HG03196 (cell line): Measurements from ENCODE around the gene LAMTOR5.

ENCODE experiments used
- ATAC-seq: cut with Tn5 transposase; IDR thresholded peaks from one replicate; pipeline ENCODE4 v1.9.1; 2021; ENCODE audit not compliant: unreplicated experiment

LAMTOR5 gene

DNA sequence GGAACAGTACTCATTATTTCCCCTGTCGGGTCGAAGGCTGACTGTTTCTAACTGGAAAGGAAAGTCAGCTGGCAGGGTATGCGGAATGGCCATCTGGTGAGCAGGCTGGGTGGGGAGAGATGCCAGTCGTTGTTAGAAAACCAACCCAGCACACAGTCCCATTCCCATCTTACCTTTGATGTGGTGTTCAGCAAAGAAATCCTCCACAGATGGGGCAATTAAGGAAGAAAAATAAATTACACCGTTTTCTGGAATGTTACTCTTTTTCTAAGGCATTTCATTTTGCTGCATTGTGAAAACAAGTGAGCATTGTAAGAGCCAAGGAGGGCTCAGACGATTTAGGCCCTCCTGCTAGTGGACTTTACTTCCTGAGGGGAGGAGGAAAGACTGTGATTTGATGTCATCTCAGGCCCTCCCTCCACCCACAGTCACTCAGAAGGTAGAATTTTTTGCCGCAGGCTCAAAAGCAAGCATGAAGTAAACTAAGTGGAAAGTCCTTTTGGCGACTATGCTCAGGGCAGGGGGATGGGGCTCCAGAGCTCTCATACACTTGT, 16.7 kb downstream of the LAMTOR5 start, which contains the start of gene SLC16A4:
Gene SLC16A4 (minus strand): TSS at position 335 of the 554 bp plus-strand sequence. CDS start 1,703 bp downstream, outside the sequence.
- no peak for ATAC-seq

GRCh38 chr1:110390096-110390495, 17.4 kb downstream of the LAMTOR5 start:
- no peak for ATAC-seq

DNA sequence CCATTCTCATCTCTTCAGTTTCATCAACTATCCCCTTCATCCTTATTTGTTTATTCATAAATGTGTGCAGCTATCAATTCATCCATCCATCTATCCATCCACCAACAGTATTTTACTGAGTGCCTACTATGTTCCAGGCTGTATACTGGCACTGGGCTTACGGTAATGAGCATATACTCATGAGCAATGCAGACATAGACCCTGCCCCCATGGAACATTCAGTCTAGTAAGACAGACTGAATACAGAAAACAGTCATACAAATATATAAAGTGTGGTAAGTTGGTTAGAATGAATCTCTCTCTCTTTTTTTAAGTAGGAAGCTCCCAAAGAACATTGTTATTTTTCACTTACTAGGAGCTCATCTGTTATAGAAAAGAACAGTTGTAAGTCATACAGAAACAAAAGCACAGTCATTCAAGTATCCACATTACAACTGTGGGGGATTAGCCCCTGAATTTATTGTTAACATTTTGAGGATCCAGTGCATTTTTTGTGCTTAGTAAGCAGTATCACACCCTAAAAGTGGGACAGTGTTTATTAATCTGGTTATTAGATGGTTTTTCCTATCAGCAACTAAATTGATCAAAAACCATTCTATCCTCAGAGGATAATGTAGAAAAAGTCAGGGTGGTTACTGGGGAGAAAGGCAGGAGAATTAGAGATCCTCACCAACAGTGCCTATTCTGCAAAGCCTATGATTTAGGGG, 20.3 kb downstream of the LAMTOR5 start:
- ATAC-seq: no peak

- no peak for ATAC-seq
Observed at GRCh38 chr1:110385369-110385768, 22.1 kb downstream of the LAMTOR5 start.

DNA sequence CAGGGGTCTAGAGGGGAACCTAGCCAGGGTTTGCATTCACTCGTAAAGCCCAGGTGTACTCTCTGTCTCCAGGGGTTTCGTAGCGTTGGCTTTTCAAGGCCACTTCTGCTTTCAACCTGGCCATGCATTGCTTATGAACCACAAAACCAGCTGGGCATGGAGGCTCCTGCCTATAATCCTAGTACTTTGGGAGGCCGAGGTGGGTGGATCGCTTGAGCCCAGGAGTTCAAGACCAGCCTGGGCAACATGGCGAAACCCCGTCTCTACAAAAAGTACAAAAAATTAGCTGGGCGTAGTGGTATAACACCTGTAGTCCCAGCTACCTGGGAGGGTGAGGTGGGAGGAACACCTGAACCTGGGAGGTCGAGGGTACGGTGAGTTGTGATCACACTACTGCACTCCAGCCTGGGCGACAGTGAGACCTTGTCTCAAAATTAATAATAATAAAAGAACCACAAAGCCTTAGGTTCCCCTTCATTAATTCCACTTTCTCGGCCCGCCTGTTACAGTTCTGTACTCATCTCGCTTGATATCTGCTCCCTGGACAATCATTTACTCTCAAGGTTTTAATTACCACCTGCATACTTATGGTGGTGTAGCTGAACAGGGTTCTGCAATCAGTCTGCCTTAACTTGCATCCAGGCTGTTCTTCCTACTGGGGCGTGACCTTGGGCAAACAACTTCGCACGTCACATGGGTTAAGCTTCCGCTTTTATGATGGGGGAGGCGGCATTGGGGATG, 22.7 kb downstream of the LAMTOR5 start:
- ATAC-seq: peak; percentile 44

GRCh38 chr1:110383251-110383990, 24.1 kb downstream of the LAMTOR5 start:
- ATAC-seq: no peak

- no peak for ATAC-seq
Observed at GRCh38 chr1:110380672-110381283, 26.7 kb downstream of the LAMTOR5 start.

GRCh38 chr1:110375490-110375889, 32.0 kb downstream of the LAMTOR5 start:
- no peak for ATAC-seq

DNA sequence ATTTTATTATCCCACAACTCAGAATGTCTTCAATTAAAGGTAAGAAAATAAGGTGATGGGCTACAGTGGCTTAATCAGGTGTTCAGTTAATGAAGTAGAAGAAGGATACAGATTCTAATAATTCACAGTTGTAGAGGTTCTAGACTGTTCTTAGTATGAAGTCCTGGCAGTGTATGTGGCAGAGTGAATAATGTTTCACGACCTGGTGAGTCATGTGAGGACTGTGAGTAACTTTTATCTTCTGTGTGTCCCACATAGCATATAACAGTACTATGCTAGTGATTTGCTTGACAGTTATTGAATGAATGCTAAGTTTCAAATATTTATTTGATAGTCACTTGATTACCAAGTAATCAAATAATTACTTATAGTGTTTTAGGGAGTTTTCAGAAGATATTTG, 36.7 kb downstream of the LAMTOR5 start:
- no peak for ATAC-seq

- ATAC-seq: no peak
Observed at GRCh38 chr1:110364221-110364620, 43.3 kb downstream of the LAMTOR5 start.

DNA sequence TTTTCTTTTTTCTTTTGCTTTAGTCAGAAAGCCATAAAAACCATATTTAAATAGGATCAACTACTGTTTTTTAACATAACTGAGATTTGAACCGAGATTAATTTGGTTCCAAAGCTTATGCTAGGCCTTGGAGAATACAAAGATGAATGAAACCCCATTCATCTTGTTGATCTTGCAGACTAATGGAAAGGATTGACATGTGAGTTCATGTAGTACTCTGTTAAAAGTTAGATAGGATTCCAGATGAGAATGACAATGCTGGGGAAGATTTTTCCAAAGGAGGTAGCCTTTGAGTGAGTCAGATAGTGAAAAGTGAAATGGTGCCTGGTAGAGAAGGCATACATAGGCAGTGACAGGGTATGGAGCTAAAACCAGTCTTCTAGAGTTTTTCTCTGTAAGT, 45.6 kb downstream of the LAMTOR5 start:
- no peak for ATAC-seq

- ATAC-seq: no peak
Observed at GRCh38 chr1:110360431-110360830, 47.1 kb downstream of the LAMTOR5 start.

DNA sequence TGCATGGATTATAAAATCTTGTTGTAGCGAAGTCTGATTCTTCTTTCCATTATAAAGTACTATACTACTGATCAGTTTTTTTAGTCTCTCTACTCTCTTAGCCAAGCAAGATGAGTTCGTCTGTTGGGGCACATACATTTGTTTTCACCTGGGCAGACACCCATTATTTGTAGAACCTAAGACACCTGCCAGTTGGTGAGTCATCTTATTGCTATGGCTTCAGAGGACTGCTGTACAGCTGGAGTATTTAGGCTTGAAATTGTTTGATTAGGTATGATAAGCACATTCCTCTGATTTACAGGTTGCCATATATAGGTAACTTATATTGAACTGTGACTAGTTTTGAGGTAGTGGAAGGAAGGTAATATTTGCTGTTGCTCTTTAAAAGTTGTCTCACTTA, 51.1 kb downstream of the LAMTOR5 start:
- ATAC-seq: no peak

DNA sequence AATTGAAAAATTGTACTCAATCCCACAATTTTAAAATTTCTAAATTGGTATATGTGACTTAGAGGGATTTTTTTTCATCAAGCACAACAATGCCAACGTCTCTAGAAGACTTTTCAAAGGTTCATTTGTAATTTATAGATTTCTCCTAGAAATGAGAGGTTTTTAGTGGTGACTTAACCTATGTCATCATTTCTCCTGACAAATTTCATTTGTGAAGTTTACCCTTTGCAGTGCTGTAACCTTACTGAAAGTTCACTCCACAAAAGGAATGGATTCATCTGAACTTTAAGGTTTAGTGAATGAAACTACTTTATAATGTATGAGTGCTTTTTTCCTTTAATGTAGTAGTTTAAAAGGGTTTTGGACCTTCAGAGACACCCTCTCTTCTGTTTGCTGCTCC, 52.2 kb downstream of the LAMTOR5 start:
- ATAC-seq: no peak
